K562 (cell line): Measurements from ENCODE around the gene C2orf42. TPM values are rescaled to one million over a fixed set of nuclear protein-coding genes. Genes with fewer than 3 reads are reported as not detected.

Experiments
- ATAC-seq: fragments of 200-7000 bp; cut with Tn5 transposase; 3 replicates; pipeline ENCODE4 v1.9.1; 2020; ENCODE audit warnings: moderate library complexity
- BruUV-seq: library from RNA; stranded (reverse); fragments of 400-500 nt; replicated peaks from 2 replicates; lab custom pipeline; 2021; lab: Mats Ljungman, UMichigan
- CTCF ChIA-PET: fragments of 300-600 bp; formaldehyde crosslinking; extraction: SDS; loops from one replicate; lab custom pipeline; 2021; ENCODE audit warnings: low intra/inter-chr PET ratio; lab: Yijun Ruan, JAX
- POLR2A ChIA-PET: fragments of 300-600, 350-650 bp; sonication (Branson Sonifier 250); formaldehyde crosslinking; extraction: SDS; loops from one replicate; lab custom pipeline; 2021; ENCODE audit warnings: antibody characterized with exemption, inconsistent platforms; lab: Yijun Ruan, JAX
- DNase-seq, 4 experiments: peaks; one replicate each; pipeline versions ENCODE4 v3.0.0 to v3.0.0-alpha.2; 2011 to 2018; ENCODE audit warnings: low spot score in 3 of 4, mixed read lengths in 3 of 4; ENCODE audit errors: extremely low read depth in 1 of 4
- FAIRE-seq: peaks from 2 replicates; lab custom pipeline; 2011; peaks lifted over from hg19 to GRCh38; lab: Jason Lieb, UNC
- H2AFZ ChIP-seq: 2 replicates; pipeline ENCODE4 v1.6.0; 2011; ENCODE audit warnings: low read depth, low read length, control low read depth, inconsistent platforms
- H3K27ac ChIP-seq: fragments of 200-600 bp; 3 replicates; pipeline ENCODE4 v1.8.0; 2011; ENCODE audit warnings: low read depth, mild to moderate bottlenecking, control low read depth, inconsistent platforms, low read length, moderate library complexity, mixed read lengths; ENCODE audit errors: extremely low read depth
- H3K27me3 ChIP-seq, 2 experiments: fragments of 300-600 bp in 1 of 2; 2 replicates in 1 of 2; 3 replicates in 1 of 2; pipeline versions ENCODE4 v1.6.0 to v1.8.0; 2011; ENCODE audit warnings: inconsistent platforms in 2 of 2, low read length in 2 of 2, mild to moderate bottlenecking in 1 of 2, mixed read lengths in 1 of 2, moderate library complexity in 1 of 2; ENCODE audit not compliant: control insufficient read depth in 2 of 2, insufficient read depth in 2 of 2
- H3K36me3 ChIP-seq: fragments of 300-600 bp; 3 replicates; pipeline ENCODE4 v1.8.0; 2011; ENCODE audit warnings: mild to moderate bottlenecking, low read length, inconsistent platforms; ENCODE audit not compliant: control insufficient read depth, insufficient read depth
- H3K4me1 ChIP-seq, 2 experiments: fragments of 200-600 bp in 1 of 2; replicated peaks in 1 of 2; 2 replicates in 1 of 2; 3 replicates in 1 of 2; pipeline versions ENCODE4 v1.5.1 to v1.8.0; 2011; ENCODE audit warnings: inconsistent platforms in 2 of 2, low read length in 2 of 2, mild to moderate bottlenecking in 1 of 2, mixed read lengths in 1 of 2, moderate library complexity in 1 of 2; ENCODE audit not compliant: control insufficient read depth in 2 of 2, insufficient read depth in 2 of 2
- H3K4me2 ChIP-seq: 2 replicates; pipeline ENCODE4 v1.6.1; 2011; ENCODE audit warnings: low read length, control low read depth, inconsistent platforms, mixed read lengths; ENCODE audit not compliant: insufficient read depth
- H3K4me3 ChIP-seq: fragments of 200-600 bp; sonication (generic), shearing (Covaris generic); 2 replicates; pipeline ENCODE4 v1.5.1; 2016; ENCODE audit warnings: control low read depth, inconsistent platforms
- H3K79me2 ChIP-seq: fragments of 200-600 bp; 3 replicates; pipeline ENCODE4 v1.8.0; 2011; ENCODE audit warnings: low read length, inconsistent platforms; ENCODE audit not compliant: control insufficient read depth, insufficient read depth
- H3K9ac ChIP-seq, 2 experiments: 2 replicates each; pipeline versions ENCODE4 v1.6.0 to v1.6.1; 2011; ENCODE audit warnings: low read depth in 2 of 2, low read length in 2 of 2, control low read depth in 1 of 2, inconsistent platforms in 1 of 2, mild to moderate bottlenecking in 1 of 2, mixed read lengths in 1 of 2; ENCODE audit not compliant: insufficient read depth in 1 of 2
- H3K9me1 ChIP-seq: one replicate; pipeline ENCODE4 v1.6.0; 2011; ENCODE audit warnings: inconsistent platforms, mild to moderate bottlenecking, low read length, moderate library complexity; ENCODE audit not compliant: control insufficient read depth, insufficient read depth
- H3K9me3 ChIP-seq: replicated peaks from 2 replicates; pipeline ENCODE4 v1.5.1; 2011; ENCODE audit warnings: low read depth, low read length, inconsistent platforms; ENCODE audit not compliant: control insufficient read depth, insufficient read depth
- H4K20me1 ChIP-seq: replicated peaks from 2 replicates; pipeline ENCODE4 v1.6.1; 2011; ENCODE audit warnings: low read length, inconsistent platforms, mixed read lengths; ENCODE audit not compliant: control insufficient read depth, insufficient read depth
- WGBS: fragments of 100-300 bp; shearing (Covaris generic); methylation state at CpG from one replicate; pipeline ENCODE4 v1.1.6; 2016; ENCODE audit warnings: low coverage, mixed read lengths; ENCODE audit not compliant: insufficient coverage; ENCODE audit errors: missing lambda C conversion rate; 5-methylcytosine and 5-hydroxymethylcytosine counted together
- in situ Hi-C: fragments of 300-500 bp; cut with MboI; formaldehyde crosslinking; loops from 4 replicates; pipeline ENCODE4 v1.15.0; 2018; ENCODE audit warnings: inconsistent platforms, mixed read lengths
- intact Hi-C: fragments of 100-400 bp; cut with micrococcal nuclease; formaldehyde crosslinking; loops from 2 replicates; pipeline ENCODE4 v1.14.2; 2022
- polyA plus RNA-seq, 8 experiments: library from polyadenylated mRNA; depleted of rRNA in 4 of 8; stranded (reverse) in 5 of 8; unstranded in 3 of 8; fragments of >200 nt; fragmentation: Nextera tagmentation in 2 of 8; fragmentation: Illumina TruSeq in 1 of 8; extraction: Ambion mirVana in 2 of 8; extraction: Trizol in 1 of 8; gene quantifications; 2 replicates each; pipeline versions ENCODE4 v1.2.1 to v1.2.3, GENCODE V29; 2011 to 2014; ENCODE audit warnings: inconsistent platforms in 1 of 8, missing spikeins in 1 of 8
- total RNA-seq, 7 experiments: library from RNA; depleted of rRNA in 6 of 7; stranded (reverse); fragments of >200 nt in 6 of 7; fragmentation: Illumina TruSeq in 2 of 7; extraction: Trizol in 2 of 7; gene quantifications; 2 replicates each; pipeline versions ENCODE4 v1.2.1 to v1.2.3, GENCODE V29; 2011 to 2021; ENCODE audit warnings: low replicate concordance in 1 of 7
- TF ChIP-seq, protein P1 (sequence below): fragments of 250-450 bp; sonication (Bioruptor Pico); IDR thresholded peaks from 2 replicates; pipeline ENCODE4 v1.4.0; 2020; ENCODE audit warnings: mild to moderate bottlenecking, moderate library complexity
- TF ChIP-seq, protein P2 (sequence below): fragments of 450-650 bp; formaldehyde crosslinking; IDR thresholded peaks from 2 replicates; pipeline ENCODE4 v1.4.0; 2022; ENCODE audit warnings: missing genetic modification characterization
- TF ChIP-seq, protein P3 (sequence below): fragments of 450-650 bp; IDR thresholded peaks from 2 replicates; pipeline ENCODE4 v1.6.1; 2017; ENCODE audit warnings: mild to moderate bottlenecking, moderate library complexity

C2orf42 gene
- total and polyA plus RNA-seq, 9 of the 15 experiments (the other 6 are each of a cell fraction or from before 2014, with no cell fraction given): 4.6 to 10.9 (median 7.5) TPM

DNA sequence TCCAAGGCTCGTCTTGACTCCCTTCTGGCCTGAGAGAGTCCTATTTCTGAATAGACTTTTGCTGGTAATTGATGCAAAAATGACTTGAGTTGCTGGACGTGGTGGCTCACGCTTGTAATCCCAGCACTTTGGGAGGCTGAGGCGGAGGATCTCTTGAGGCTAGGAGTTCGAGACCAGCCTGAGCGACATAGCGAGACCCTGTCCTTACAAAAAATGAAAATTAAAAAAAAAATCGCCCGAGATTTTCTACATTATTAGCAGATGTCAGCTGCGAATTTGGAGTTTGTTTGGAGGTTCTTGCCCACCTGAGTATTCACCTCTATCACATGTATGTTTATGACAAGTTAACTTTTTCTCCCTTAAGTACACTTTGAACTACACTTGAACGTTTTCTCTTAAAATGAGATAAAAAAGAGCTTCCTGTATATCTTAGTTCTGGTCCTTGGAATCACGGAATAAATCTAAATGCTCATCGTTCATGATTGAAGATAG lies 471 bp upstream of the C2orf42 start:
- Histone ChIP-seq H3K79me2 (peaks cover 9% of the 10 kb centered on the region), H3K9me3 (no peaks in the 10 kb centered on the region), H3K4me2 (peak overlapping the region; percentile 98), H2AFZ (peak overlapping the region; percentile 97), H3K36me3 (no peaks in the 10 kb centered on the region), H3K9ac (peak overlapping the region; percentile 87 to 89; a peak in 3 of 4 replicates), H3K27me3 (no peaks in the 10 kb centered on the region), H3K4me1 (peaks cover 3 to 4% of the 10 kb centered on the region in 2 experiments; a peak in 2 of 5 replicates), H3K4me3 (peak overlapping the region; percentile 62), H4K20me1 (no peaks in the 10 kb centered on the region), H3K27ac (peak overlapping the region; percentile 85), H3K9me1 (no peaks in the 10 kb centered on the region)
- ATAC-seq: no peak
- 40% methylated on average over 13 of the region's 13 CpGs for WGBS
- CTCF ChIA-PET: no interaction called here
- TSS peak; percentile 98 for BruUV-seq
- no peak for FAIRE-seq
- DNase-seq: no peak
- in situ Hi-C loops: no loop called here
- intact Hi-C loops: loop anchor here (2.0 to 5.0 kb wide), 5 partner anchors 48 to 279 kb away; partner anchors contain the start of genes PCBP1, SNRPG and TIA1
- POLR2A ChIA-PET: interaction anchor here (0.5 to 3.0 kb wide), 27 partner anchors 9 to 1169 kb away, joined by 3 to 18 read pairs (median 4); partner anchors contain the start of genes FAM136A, MXD1, PCYOX1 and SNRPG
- TF ChIP-seq, protein P1, sequence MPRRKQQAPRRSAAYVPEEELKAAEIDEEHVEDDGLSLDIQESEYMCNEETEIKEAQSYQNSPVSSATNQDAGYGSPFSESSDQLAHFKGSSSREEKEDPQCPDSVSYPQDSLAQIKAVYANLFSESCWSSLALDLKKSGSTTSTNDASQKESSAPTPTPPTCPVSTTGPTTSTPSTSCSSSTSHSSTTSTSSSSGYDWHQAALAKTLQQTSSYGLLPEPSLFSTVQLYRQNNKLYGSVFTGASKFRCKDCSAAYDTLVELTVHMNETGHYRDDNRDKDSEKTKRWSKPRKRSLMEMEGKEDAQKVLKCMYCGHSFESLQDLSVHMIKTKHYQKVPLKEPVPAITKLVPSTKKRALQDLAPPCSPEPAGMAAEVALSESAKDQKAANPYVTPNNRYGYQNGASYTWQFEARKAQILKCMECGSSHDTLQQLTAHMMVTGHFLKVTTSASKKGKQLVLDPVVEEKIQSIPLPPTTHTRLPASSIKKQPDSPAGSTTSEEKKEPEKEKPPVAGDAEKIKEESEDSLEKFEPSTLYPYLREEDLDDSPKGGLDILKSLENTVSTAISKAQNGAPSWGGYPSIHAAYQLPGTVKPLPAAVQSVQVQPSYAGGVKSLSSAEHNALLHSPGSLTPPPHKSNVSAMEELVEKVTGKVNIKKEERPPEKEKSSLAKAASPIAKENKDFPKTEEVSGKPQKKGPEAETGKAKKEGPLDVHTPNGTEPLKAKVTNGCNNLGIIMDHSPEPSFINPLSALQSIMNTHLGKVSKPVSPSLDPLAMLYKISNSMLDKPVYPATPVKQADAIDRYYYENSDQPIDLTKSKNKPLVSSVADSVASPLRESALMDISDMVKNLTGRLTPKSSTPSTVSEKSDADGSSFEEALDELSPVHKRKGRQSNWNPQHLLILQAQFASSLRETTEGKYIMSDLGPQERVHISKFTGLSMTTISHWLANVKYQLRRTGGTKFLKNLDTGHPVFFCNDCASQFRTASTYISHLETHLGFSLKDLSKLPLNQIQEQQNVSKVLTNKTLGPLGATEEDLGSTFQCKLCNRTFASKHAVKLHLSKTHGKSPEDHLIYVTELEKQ (CRISPR knock-in tag): no peak
- TF ChIP-seq, protein P2, sequence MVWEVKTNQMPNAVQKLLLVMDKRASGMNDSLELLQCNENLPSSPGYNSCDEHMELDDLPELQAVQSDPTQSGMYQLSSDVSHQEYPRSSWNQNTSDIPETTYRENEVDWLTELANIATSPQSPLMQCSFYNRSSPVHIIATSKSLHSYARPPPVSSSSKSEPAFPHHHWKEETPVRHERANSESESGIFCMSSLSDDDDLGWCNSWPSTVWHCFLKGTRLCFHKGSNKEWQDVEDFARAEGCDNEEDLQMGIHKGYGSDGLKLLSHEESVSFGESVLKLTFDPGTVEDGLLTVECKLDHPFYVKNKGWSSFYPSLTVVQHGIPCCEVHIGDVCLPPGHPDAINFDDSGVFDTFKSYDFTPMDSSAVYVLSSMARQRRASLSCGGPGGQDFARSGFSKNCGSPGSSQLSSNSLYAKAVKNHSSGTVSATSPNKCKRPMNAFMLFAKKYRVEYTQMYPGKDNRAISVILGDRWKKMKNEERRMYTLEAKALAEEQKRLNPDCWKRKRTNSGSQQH (CRISPR knock-in tag): no peak
- TF ChIP-seq, protein P3, sequence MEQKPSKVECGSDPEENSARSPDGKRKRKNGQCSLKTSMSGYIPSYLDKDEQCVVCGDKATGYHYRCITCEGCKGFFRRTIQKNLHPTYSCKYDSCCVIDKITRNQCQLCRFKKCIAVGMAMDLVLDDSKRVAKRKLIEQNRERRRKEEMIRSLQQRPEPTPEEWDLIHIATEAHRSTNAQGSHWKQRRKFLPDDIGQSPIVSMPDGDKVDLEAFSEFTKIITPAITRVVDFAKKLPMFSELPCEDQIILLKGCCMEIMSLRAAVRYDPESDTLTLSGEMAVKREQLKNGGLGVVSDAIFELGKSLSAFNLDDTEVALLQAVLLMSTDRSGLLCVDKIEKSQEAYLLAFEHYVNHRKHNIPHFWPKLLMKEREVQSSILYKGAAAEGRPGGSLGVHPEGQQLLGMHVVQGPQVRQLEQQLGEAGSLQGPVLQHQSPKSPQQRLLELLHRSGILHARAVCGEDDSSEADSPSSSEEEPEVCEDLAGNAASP: no peak
